Cardiac muscle cell (in vitro differentiated cells and primary cell): ENCODE results near the gene ASB7. TPM values are rescaled to one million over a fixed set of nuclear protein-coding genes. Genes with fewer than 3 reads are reported as not detected.

ENCODE experiments used
- DNase-seq, 2 donors: peaks; one replicate each; pipeline versions ENCODE4 v3.0.0 to v3.0.0-alpha.2; 2010 to 2017; ENCODE audit warnings: low read depth in 1 of 2, low spot score in 1 of 2
- H3K27ac ChIP-seq: fragments of 200-600 bp; sonication (generic); 2 replicates; pipeline ENCODE4 v1.5.1; 2016
- H3K27me3 ChIP-seq: fragments of 200-600 bp; sonication (generic); 2 replicates; pipeline ENCODE4 v1.6.0; 2016; ENCODE audit warnings: control low read depth
- H3K36me3 ChIP-seq: fragments of 200-600 bp; sonication (generic); 2 replicates; pipeline ENCODE4 v1.5.1; 2016; ENCODE audit warnings: control low read depth
- H3K4me1 ChIP-seq: fragments of 200-600 bp; sonication (generic); 2 replicates; pipeline ENCODE4 v1.8.1; 2017; ENCODE audit warnings: low read depth, mild to moderate bottlenecking, mixed run types
- H3K4me3 ChIP-seq: fragments of 200-600 bp; sonication (generic); 2 replicates; pipeline ENCODE4 v1.5.1; 2016; ENCODE audit warnings: mild to moderate bottlenecking
- H3K9me3 ChIP-seq: fragments of 200-600 bp; sonication (generic); 2 replicates; pipeline ENCODE4 v1.5.1; 2017; ENCODE audit warnings: low read depth, mild to moderate bottlenecking, control low read depth
- CTCF ChIP-seq: IDR thresholded peaks from 2 replicates; pipeline ENCODE4 v1.5.1; 2012; ENCODE audit warnings: low read depth, mild to moderate bottlenecking, low read length
- polyA plus RNA-seq: library from polyadenylated mRNA; unstranded; fragments of >200 nt; fragmentation: Nextera tagmentation; extraction: Ambion mirVana; gene quantifications from 2 replicates; pipeline ENCODE4 v1.2.1, GENCODE V29; 2016
- total RNA-seq: library from RNA; depleted of rRNA; stranded (reverse); fragments of >200 nt; gene quantifications from 2 replicates; pipeline ENCODE4 v1.2.3, GENCODE V29; 2016

Gene ASB7
- total and polyA plus RNA-seq, 2 experiments from 2014 or later = 6.8 to 19.2 TPM

GRCh38 chr15:100598655-100599054 lies 3.7 kb upstream of the ASB7 start:
- no peak for DNase-seq
- no peak overlapping the region for H3K4me3 ChIP-seq
- no peaks in the 10 kb centered on the region for H3K27me3 ChIP-seq
- TF ChIP-seq CTCF = no peak
- no peaks in the 10 kb centered on the region for H3K36me3 ChIP-seq
- H3K4me1 ChIP-seq = peaks cover 2% of the 10 kb centered on the region
- no peak overlapping the region for H3K27ac ChIP-seq
- H3K9me3 ChIP-seq = no peaks in the 10 kb centered on the region

- TF ChIP-seq CTCF = no peak
- H3K4me3 ChIP-seq = peak overlapping the region; percentile 65
- H3K27me3 ChIP-seq = no peaks in the 10 kb centered on the region
- H3K4me1 ChIP-seq = peaks cover 3% of the 10 kb centered on the region
- no peaks in the 10 kb centered on the region for H3K9me3 ChIP-seq
- H3K36me3 ChIP-seq = no peaks in the 10 kb centered on the region
- H3K27ac ChIP-seq = peak overlapping the region; percentile 83
- peak; percentile 16 to 39 for DNase-seq
These were observed 1.2 kb upstream of the ASB7 start for GRCh38 chr15:100601163-100601562.

- no peak for DNase-seq
- Histone ChIP-seq H3K36me3 (no peaks in the 10 kb centered on the region), H3K4me3 (peak overlapping the region; percentile 65), H3K27ac (peak overlapping the region; percentile 83), H3K27me3 (no peaks in the 10 kb centered on the region), H3K9me3 (no peaks in the 10 kb centered on the region), H3K4me1 (peaks cover 3% of the 10 kb centered on the region)
- TF ChIP-seq CTCF = no peak
These were observed 749 bp upstream of the ASB7 start for GRCh38 chr15:100601617-100602063.

- Histone ChIP-seq H3K27me3 (no peaks in the 10 kb centered on the region), H3K36me3 (no peaks in the 10 kb centered on the region), H3K4me1 (peaks cover 3% of the 10 kb centered on the region), H3K4me3 (peak overlapping the region; percentile 72), H3K9me3 (no peaks in the 10 kb centered on the region), H3K27ac (peak overlapping the region; percentile 31)
- no peak for TF ChIP-seq CTCF
- DNase-seq = peak; percentile 3 to 14
These were observed 519 bp downstream of the ASB7 start for GRCh38 chr15:100602823-100603393.

- H3K36me3 ChIP-seq = peaks cover 38% of the 10 kb centered on the region
- H3K27me3 ChIP-seq = no peaks in the 10 kb centered on the region
- H3K9me3 ChIP-seq = no peaks in the 10 kb centered on the region
- no peak overlapping the region for H3K4me3 ChIP-seq
- H3K27ac ChIP-seq = no peak overlapping the region
- H3K4me1 ChIP-seq = no peaks in the 10 kb centered on the region
- DNase-seq = no peak
- no peak for TF ChIP-seq CTCF
These were observed 10.2 kb downstream of the ASB7 start for GRCh38 chr15:100612539-100612938.

GRCh38 chr15:100613208-100613607 lies 10.8 kb downstream of the ASB7 start:
- H3K9me3 ChIP-seq = no peaks in the 10 kb centered on the region
- no peak overlapping the region for H3K27ac ChIP-seq
- TF ChIP-seq CTCF = no peak
- no peak for DNase-seq
- no peaks in the 10 kb centered on the region for H3K27me3 ChIP-seq
- H3K4me3 ChIP-seq = no peak overlapping the region
- H3K36me3 ChIP-seq = peaks cover 38% of the 10 kb centered on the region
- H3K4me1 ChIP-seq = no peaks in the 10 kb centered on the region
